Stimulated activated CD4-positive, alpha-beta T cell treated with anti-CD3 and anti-CD28 coated beads, Interleukin-4, amount 100 ng/mL, for 4 hours (primary cell): ENCODE measurements around the gene EBF3.
A peak's percentile ranks its signal among the peaks of the same experiment; 100 is the strongest.

Experiments
- DNase-seq, 2 experiments: peaks; one replicate each; pipeline ENCODE4 v3.0.0-alpha.2; 2020

Gene EBF3, protein sequence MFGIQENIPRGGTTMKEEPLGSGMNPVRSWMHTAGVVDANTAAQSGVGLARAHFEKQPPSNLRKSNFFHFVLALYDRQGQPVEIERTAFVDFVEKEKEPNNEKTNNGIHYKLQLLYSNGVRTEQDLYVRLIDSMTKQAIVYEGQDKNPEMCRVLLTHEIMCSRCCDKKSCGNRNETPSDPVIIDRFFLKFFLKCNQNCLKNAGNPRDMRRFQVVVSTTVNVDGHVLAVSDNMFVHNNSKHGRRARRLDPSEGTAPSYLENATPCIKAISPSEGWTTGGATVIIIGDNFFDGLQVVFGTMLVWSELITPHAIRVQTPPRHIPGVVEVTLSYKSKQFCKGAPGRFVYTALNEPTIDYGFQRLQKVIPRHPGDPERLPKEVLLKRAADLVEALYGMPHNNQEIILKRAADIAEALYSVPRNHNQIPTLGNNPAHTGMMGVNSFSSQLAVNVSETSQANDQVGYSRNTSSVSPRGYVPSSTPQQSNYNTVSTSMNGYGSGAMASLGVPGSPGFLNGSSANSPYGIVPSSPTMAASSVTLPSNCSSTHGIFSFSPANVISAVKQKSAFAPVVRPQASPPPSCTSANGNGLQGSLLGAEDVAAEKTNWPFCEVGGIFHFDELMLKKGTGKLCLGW

DNA sequence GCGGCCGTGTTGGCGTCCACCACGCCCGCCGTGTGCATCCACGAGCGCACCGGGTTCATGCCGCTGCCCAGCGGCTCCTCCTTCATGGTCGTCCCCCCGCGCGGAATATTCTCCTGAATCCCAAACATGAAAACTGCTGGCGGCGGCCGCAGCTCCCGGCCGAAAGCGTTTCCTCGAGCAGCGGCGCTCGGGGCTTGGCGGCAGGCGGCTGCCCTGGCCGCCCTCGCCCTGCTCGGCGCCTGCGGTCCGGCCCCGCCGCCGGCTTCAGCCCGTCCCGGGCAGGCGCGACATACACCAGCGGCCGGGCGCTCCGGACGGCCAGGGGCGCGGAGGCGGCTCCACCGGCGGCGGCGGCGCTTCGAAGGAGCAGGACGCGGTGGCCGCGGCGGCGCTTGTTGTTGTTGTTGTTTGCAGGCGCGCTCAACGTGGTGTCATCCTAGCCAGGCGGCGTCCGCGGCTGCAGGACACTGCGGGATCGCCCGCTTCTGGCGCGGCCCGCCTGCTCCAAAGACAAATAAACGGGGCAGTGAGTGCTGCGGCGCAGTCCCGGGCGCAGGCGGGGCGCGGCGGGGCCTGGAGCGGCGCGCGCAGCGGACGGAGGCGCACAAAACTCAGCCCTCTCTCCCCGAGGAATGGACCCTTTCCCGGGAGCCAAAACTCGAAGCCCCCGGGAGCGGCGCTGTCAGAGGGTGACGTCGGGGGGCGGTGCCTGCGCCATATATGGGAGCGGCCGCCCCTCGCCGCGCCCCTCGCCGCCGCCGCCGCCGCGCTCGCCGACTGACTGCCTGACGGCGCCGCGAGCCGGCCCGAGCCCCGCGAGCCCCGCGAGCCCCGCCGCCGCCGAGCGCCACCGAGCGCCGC is at the start of gene EBF3:
EBF3 (minus strand) TSS at position 634 of the 861 bp plus-strand sequence; CDS start at position 128, 506 bp downstream.
- DNase-seq, result peak; percentile 35 to 56

DNA sequence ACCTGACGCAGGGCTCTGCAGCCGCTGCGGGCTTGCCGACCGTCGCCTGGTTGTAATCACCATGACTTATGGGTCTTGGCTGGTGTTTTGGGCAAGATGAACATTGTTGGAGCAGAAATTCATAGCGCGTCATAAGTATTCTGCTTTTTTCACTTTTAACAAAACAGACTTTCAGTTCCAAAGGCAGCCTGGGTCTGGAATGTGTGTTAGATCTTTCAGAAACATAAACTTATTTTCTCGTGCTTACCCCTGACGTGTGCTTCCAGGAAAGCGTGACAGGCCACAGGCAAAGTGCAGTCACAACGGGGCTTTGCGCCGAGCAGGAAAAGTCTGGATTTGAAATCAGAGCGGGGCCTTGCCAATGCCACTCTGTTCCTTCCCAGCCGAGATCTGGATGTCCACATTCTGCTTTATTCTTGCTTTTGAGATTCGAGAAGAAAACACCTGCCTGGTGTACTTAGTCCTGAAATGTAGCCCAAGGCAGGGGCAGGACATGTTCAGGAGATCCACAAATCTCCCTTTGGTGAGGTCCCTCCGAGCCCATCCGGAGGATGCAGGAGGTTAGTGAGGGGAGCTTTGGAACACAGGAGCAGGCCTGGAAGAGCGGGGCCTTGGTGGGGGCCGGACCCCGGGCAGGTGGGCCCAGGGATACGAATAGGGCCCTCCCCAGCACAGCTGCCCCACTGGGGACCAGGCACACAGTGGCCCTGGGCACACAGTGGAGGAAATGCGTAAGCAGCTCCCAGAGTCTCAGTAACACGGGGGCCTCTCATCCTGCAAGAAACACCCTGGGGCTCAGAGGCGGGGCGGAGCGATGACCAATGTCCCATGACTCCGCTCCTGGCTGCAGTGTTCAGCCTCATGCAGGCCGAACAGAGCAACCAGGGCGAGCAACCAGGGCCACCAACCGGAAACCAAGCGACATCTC is 49.5 kb upstream of the EBF3 start:
- no peak for DNase-seq

DNA sequence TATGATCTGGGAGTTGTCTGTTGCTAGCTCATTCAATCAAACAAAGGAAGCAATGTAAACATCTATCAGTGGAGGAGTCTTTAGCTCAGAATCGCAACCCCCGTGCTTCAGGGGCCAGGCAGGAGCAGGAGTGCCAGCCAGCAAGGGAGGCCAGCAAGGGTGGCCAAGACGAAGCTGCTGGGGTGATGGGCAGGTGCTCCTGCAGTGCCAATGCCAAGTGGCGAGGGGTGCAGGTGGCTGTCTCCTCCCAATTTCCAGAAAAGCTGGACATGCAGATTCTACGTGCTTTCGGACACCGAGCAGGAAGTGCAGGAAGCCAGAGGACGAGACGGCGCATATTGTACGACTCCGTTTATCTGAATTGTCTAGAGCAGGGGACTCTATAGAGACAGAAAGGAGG is 48.1 kb upstream of the EBF3 start:
- no peak for DNase-seq

DNA sequence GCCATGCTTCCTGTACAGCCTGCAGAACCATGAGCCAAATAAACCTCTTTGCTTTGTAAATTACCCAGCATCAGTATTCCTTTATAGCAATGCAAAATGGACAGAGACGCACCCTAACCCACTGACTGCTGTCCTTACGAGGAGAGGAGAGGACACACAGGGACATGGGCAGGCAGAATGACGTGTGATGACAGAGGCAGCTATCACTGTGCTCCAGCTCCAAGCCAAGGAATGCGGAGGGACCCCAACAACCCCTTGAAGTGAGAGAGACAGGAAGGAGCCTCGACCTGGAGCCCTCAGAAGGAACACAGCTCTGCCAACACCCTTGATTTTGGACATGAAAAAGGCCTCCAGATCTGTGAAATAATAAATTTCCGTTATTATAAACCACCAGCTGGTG is 46.6 kb upstream of the EBF3 start:
- no peak for DNase-seq

DNA sequence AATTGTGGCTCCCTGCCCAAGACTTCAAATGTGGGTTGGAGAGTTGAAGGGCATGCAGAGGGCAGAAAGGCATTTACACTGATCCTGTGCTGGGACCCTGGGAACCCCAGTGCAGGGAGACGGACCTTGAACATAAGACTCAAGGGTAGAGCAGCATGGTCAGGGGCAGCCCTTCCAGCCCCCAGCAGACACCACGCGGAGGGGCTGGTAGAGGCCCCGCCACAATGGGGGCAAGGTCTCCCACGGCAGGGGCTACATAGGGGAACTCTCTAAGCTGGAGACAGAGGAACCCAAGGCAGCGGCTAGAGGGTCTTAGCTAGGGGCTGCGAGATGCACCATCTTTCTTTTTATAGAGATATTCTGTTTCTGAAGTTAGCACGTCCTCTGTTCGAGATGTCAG is 45.2 kb upstream of the EBF3 start:
- DNase-seq, result no peak

DNA sequence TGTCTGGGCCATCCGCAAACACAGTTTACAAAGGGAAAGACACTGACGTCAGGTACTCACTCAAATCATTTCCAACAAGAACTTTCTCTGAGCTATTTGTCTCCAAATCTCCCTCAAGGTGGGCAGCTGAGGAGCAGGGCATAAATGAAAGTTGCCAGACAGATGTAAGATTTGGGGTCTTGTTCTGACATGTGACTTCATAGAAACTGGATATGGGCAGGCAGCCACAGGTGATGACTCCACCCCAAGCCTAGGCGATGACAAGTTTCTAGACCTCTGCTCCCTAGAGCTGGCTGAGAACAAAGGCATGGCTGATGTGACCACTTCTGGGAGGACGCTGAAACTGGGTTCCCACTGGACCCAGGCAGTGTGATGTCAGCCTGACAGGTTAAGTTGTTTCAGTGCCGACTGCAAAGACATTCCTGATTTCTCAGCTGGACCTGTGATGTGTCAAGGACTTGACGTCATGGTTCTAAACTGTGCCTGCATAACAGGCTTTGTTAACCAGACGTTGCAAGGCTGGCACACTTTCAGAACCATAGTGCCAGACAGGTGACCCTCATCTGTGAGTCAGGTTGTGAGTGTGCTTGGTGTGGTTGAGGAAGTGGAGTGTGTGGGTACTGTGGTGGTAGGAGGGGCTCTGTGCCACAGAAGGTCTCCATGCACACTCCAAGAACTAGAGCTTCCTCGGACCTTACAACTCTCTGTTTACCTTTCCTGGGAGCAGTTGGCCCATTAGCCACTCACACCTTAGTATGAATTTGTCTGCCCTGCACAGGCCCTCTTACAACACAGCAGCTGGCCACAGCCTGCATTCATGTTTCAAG is 39.9 kb upstream of the EBF3 start:
- DNase-seq, result no peak

DNA sequence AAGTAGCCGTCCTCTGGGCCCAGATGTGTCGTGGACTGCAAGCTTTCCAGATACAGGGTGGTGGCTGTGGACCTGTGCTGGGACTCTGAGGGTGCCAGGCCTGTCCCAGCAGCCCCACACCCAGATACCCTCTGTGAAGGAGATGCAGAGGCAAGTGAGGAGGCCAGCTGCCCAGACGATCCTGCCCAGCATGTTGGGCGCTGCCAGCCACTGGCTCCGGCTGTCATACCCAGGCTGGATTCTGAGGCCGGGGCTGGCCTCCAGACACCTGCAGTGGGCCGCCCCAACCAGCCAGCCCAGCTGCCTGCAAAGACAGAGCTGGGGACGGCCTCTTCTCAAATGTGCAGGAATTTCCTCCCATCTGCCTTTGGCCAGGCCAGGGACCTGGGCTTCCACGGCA is 39.1 kb upstream of the EBF3 start:
- no peak for DNase-seq

DNA sequence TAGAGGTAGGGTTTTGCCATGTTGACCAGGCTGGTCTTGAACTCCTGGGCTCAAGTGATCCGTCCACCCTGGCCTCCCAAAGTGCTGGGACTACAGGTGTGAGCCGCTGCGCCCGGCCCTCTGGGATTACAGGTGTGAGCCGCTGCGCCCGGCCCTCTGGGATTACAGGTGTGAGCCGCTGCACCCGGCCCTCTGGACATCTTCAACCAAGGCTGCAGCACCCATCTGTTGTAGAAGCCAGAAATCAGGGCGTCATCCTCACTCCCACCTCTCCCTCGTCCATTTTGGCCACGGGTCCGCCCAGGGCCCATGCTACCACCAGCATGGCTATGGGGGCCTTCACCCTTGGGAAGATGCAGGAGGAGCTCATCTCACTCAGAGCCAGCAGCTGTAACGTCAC is 38.5 kb upstream of the EBF3 start:
- no peak for DNase-seq

DNA sequence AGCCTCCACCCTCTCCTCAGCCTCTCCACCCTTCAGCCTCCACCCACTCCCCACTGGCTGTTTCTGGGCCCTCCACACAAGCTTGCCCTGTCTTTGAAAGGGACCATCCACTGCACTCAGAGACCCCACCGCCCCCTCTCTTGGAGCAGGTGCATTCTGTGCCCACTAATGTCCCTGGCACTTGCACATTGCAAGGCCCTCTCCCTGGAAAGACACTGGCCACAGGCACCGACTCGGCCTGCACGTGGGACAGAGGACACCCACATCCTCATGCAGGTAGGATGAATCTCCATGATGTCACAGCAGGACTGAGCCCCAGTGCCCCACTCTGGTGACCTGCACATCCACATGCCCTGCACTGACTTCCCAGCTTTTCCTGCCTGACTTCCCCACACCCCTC is 36.8 kb upstream of the EBF3 start:
- no peak for DNase-seq

DNA sequence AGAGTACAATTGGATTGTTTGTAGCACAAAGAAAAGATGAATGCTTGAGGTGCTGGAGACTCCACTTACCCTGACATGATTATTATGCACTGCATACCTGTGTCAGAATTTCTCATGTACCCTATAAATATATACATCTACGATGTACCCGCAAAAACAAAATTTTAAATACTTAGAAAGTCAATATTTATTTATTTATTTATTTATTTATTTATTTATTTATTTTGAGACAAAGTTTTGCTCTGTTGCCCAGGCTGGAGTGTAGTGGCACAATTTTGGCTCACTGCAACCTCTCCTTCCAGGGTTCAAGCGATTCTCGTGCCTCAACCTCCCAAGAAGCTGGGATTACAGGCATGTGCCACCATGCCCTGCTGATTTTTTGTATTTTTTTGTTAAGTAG is 35.1 kb upstream of the EBF3 start:
- no peak for DNase-seq

DNA sequence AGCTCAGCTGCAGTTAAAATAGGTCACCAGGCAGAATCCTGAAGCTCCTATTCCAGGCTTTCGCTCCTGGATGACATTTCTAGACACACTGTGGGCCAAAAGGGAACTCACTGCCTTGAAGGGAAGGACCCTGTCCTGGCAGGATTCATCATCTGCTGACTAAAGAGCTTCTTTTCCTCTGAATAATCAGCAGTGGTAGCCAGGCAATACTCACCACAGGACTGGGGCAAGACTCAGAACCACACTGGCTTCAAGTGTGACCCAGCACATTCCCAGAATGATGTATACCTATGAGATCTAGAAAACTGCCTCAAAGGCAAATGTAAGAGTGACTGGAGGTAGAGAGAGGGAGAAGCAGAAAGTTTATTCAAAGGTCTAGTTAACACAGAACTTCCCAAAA is 29.5 kb upstream of the EBF3 start:
- no peak for DNase-seq

DNA sequence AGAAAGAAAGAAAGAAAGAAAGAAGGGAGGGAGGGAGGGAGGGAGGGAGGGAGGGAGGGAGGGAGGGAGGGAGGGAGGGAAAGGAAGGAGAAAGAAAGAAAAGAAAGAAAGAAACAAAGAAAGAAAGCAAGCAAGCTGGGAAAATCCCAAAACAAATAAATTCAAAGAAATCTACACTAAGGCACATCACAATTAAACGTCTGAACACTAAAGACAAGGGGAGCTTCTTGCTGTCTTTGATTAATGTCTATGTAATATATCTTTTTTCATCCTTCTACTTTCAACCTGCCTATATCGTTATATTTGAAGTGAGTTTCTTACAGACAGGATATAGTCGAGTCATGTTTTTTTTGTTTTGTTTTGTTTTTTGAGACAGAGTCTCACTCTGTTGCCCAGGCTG is 28.3 kb upstream of the EBF3 start:
- DNase-seq, result no peak

DNA sequence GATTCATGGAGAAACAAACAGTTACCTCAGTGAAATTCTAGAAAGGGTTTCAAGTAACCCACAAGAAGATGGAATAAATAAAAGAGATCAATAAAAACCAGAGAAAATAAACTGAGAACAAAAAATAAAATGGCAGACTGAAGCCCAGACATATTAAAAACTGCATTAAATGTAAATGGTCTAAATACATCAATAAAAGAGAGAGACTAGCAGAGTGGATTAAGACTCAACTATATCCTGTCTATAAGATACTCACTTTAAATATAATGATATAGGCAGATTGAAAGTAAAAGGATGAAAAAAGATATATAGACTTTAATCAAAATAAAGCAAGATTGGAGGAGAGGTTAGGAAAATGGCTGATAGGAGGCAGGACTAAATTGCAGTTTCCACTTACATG is 18.8 kb upstream of the EBF3 start:
- no peak for DNase-seq

DNA sequence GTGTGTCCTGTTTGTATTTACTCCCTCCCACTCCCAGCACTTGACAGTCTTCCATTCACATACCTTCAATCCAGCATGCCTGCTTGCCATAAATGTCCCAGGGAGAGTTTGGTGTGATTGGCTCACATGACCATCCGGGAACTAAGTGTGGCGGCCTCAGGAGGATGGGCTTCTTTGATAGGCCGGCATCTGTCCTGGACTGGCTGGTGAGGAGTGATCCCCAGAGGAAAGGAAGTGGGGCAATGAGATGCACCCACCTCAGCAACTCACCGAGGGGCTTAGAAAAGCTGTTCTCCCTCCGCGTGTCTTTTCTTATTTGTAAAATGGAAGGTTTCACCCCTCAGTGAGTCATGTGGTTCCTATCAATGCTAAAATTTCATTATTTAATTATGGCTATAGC is 14.9 kb upstream of the EBF3 start:
- DNase-seq, result no peak

DNA sequence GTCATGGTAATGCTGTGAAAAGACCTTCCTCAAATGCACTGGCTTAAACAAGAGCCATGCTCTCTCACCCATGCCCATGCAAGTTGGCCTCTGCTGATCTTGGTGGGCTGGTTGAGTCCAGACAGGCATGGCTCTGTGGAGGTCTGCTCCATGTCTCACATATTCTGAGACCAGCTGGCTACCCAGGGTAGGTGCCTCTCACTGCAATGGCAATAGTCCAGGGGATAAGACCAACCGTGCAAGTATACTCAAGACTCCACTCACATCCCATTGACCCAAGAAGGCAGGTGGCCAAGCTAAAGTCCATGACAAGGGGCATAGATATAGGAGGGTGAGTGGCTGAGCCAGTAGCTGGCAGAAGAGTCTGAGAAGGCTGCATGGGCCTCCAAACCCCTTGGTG is 14.2 kb upstream of the EBF3 start:
- no peak for DNase-seq

DNA sequence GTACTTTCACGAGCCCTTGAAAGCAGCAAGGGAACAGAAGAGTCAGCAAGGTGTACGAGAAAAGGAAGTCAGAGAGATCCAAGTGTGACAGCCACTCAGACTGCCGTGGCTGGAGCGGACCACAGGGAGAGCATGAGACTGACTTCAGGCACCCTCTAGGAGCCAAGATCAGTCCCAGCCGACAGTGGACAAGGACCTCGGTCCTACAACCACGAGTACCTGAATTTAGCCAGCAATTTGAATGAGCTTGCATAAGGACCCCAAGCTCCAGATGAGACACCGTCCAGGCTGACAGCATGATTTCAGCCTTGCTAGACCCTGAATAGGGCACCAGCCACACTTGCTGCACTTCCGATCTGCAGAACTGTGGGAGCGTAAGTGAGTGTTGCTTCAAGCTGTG is 13.7 kb upstream of the EBF3 start:
- no peak for DNase-seq

DNA sequence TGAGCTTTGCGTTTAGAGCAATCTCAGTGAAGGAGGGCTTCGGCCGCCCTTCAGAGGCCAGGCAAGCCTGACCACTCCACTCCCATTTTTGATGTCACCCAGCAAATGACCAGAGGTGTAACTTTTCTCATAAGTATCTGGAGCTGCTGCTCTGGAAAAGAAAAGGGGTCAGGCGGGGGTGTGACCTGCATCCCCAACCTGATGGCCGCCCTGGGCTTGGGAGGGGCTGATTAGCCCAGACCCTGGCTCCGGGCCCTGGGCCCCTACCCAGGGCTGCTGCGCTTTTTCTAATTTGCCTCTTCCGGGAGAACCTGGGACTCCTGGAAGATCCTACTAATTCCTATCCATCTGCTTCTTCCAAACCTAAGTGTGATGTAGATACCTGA is 9.6 kb upstream of the EBF3 start:
- no peak for DNase-seq

DNA sequence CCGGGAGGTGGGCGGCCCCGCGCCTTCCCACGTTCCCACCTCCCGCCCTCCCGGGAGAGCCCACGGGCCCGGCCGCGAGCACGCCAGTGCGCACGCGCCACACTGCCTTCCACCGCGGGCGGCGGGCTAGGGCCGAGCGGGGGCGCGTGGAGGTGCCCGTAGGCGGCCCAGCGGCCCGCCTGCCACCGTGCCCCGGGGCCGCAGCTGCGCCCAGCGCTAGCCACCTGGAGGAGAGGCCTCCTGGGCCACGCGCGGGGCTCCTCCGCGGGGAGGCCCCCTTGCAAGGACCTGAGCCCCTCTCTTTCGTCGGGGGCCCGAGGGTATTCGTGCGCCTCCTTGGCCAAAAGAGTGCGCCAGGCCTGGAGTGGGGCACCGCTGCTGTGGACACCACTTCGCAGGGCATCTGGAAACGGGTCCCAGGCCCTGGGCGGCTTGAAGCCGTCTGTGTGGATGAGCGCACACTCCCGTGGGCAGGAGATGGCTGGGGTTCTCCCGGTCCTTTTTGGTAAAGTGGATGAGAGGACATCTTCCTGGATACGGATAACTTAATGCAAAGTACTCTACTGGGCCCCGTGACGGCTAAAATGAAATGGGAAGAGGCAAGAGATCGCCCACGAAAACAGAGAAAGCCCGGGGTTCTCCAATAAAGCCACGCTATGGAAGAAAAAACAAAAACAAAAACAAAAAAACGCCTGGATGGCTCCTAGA is 9.0 kb upstream of the EBF3 start:
- DNase-seq, result no peak

DNA sequence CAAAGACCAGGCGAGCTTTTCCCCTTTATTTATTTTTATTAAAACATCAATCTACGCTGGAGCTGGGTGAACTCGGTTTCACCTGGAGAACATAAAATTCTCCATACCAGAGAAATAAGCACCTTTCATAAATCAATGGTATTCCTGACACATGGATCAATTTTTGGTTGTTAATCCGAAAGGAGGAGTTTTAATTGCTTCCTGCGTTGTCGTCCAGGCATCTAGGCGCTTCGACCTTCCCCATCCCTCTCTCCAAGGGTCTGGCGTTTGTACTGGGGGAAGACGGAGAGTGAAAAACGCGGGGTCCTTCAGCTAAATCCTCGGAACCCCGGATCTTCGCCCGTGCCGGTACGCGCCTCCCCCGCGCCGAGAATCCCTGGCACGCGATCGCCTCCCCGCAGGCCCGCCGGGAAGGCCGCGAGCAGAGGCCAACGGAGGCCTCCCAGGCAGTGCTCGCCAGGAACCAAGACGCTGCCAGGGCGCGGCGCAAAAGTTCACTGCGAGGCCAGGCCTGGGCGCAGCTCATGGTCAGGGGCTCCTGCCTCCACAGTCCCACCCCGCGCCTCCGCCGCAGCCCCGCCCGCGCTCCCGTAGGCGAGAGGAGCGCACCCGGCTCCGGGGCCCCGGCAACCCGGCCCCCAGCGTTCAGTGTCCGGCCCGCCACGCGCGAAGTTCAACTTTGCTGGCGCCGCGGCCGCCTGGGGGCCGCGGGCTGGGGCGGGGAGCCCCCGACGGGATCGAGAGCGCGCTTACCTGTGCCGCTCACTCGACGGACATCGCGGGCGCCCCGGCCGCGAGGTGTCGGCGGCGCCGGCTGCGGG is 8.3 kb upstream of the EBF3 start:
- no peak for DNase-seq
